OCI-LY3 (cell line): Measurements from ENCODE around the gene SMCO4.

Experiments
- H2AFZ ChIP-seq: fragments of 200-600, 300-600 bp; shearing (Covaris generic); 2 replicates; pipeline ENCODE4 v1.6.0; 2014; ENCODE audit warnings: antibody characterized with exemption, low read depth, low read length
- H3K27ac ChIP-seq: fragments of 200-600, 300-600 bp; sonication (generic); 2 replicates; pipeline ENCODE4 v1.5.1; 2014; ENCODE audit warnings: mild to moderate bottlenecking, low read length, moderate library complexity, mixed read lengths
- H3K27me3 ChIP-seq: fragments of 200-600, 300-600 bp; sonication (generic); 2 replicates; pipeline ENCODE4 v1.6.1; 2014; ENCODE audit warnings: low read depth, low read length, mixed read lengths
- H3K36me3 ChIP-seq: fragments of 200-600, 300-600 bp; sonication (generic); replicated peaks from 2 replicates; pipeline ENCODE3; 2014; ENCODE audit warnings: low read depth, low read length, mixed read lengths
- H3K4me1 ChIP-seq: fragments of 300-600, 200-600 bp; sonication (generic); 2 replicates; pipeline ENCODE4 v1.6.1; 2014; ENCODE audit warnings: low read length, mixed read lengths
- H3K4me2 ChIP-seq: fragments of 200-600, 300-600 bp; sonication (generic); 2 replicates; pipeline ENCODE4 v1.6.1; 2014; ENCODE audit warnings: low read length, mixed read lengths
- H3K4me3 ChIP-seq: fragments of 300-600, 200-600 bp; sonication (generic); 2 replicates; pipeline ENCODE4 v1.5.1; 2014; ENCODE audit warnings: antibody characterized with exemption, mild to moderate bottlenecking, low read length, moderate library complexity
- H3K79me2 ChIP-seq: fragments of 300-600, 200-600 bp; shearing (Covaris generic); 2 replicates; pipeline ENCODE4 v1.6.1; 2014; ENCODE audit warnings: mild to moderate bottlenecking, low read length, mixed read lengths
- H3K9ac ChIP-seq: fragments of 300-600, 200-600 bp; shearing (Covaris generic); 2 replicates; pipeline ENCODE4 v1.6.0; 2014; ENCODE audit warnings: mild to moderate bottlenecking, low read length, moderate library complexity
- H3K9me3 ChIP-seq: fragments of 200-600, 300-600 bp; shearing (Covaris generic); 2 replicates; pipeline ENCODE4 v1.6.1; 2014; ENCODE audit warnings: low read length, mixed read lengths; ENCODE audit not compliant: insufficient read depth
- H4K20me1 ChIP-seq: fragments of 200-600, 300-600 bp; sonication (generic); 2 replicates; pipeline ENCODE4 v1.6.1; 2016; ENCODE audit warnings: low read length, mixed read lengths; ENCODE audit not compliant: insufficient read depth
- EZH2phosphoT487 ChIP-seq: fragments of 200-600 bp; shearing (Covaris generic); IDR thresholded peaks from 2 replicates; pipeline ENCODE4 v1.6.1; 2018; ENCODE audit warnings: antibody characterized with exemption, mixed run types, low read depth
- TF ChIP-seq, protein P1 (sequence below): fragments of 200-600, 300-600 bp; sonication (generic); IDR thresholded peaks from 2 replicates; pipeline ENCODE4 v1.5.1; 2014; ENCODE audit warnings: antibody characterized with exemption, low read length, low read depth

The SMCO4 gene

DNA sequence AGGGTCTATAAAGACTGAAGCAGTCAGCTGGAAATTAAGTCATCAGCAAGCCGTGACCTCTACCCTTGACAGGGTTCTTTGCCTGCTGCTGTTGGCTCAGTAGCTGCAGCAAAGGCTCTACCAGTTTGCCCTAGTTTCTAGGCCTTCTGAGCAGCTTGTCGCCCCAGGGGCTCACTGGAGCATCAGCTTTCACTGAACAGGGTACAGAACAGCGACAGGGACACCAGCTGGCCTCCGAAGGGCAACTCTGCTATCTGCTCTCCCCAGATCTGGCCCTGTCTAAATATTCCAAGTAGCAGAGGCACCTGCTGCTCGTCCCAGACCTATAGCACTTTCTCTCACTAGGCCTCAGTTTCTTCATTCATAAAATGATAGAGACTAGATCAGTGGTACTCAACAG is 42.4 kb downstream of the SMCO4 start:
- H3K79me2 ChIP-seq: no peaks in the 10 kb centered on the region
- TF ChIP-seq EZH2phosphoT487: no peak
- TF ChIP-seq, protein P1, sequence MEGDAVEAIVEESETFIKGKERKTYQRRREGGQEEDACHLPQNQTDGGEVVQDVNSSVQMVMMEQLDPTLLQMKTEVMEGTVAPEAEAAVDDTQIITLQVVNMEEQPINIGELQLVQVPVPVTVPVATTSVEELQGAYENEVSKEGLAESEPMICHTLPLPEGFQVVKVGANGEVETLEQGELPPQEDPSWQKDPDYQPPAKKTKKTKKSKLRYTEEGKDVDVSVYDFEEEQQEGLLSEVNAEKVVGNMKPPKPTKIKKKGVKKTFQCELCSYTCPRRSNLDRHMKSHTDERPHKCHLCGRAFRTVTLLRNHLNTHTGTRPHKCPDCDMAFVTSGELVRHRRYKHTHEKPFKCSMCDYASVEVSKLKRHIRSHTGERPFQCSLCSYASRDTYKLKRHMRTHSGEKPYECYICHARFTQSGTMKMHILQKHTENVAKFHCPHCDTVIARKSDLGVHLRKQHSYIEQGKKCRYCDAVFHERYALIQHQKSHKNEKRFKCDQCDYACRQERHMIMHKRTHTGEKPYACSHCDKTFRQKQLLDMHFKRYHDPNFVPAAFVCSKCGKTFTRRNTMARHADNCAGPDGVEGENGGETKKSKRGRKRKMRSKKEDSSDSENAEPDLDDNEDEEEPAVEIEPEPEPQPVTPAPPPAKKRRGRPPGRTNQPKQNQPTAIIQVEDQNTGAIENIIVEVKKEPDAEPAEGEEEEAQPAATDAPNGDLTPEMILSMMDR: no peak
- no peak overlapping the region for H3K4me3 ChIP-seq
- peaks cover 15% of the 10 kb centered on the region for H3K36me3 ChIP-seq
- no peaks in the 10 kb centered on the region for H3K4me1 ChIP-seq
- no peak overlapping the region for H3K27ac ChIP-seq
- H3K9me3 ChIP-seq: no peaks in the 10 kb centered on the region
- no peak overlapping the region for H3K9ac ChIP-seq
- H2AFZ ChIP-seq: no peak overlapping the region
- H3K27me3 ChIP-seq: no peaks in the 10 kb centered on the region
- no peaks in the 10 kb centered on the region for H4K20me1 ChIP-seq
- no peak overlapping the region for H3K4me2 ChIP-seq

DNA sequence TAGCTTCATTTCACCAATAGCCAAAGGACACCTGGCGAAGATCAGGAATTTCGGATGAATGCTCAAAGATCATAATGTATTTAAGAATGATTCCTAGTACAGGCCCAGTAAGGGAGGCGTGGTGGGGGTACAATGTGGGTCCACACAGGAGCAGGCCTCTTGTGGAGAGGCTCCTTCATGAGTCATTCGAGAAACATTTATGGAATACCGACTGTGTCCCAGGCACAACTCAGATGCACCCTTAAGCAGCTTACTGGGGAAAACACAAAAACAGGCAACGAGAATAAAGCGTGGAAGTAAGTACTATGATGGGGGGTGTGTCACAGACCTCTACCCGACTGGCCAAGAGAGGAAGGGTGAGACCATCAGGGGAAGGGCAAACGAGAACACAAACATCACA is 44.5 kb downstream of the SMCO4 start:
- H3K79me2 ChIP-seq: no peaks in the 10 kb centered on the region
- TF ChIP-seq, protein P1: no peak
- no peak for TF ChIP-seq EZH2phosphoT487

DNA sequence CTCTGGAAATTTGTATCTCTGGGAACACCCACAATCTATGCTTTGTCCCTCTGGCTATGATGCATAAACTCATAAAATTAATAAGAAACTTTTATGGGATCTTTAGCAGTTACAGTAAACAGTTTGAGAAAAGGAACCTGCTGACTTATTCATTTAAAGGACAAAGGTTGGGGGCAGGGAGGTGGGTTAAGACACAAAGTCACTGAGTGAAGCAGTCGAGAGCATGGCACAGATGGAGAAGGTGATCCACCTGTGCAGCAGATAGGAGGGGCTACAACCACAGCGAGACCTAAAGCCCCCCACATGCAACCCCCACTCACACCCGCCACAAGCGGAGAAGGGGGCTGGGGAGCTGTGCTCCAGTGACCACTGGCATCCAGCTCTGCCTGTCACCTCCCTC is 45.0 kb downstream of the SMCO4 start:
- H3K4me3 ChIP-seq: no peak overlapping the region
- H3K36me3 ChIP-seq: peaks cover 6% of the 10 kb centered on the region
- H3K27me3 ChIP-seq: no peaks in the 10 kb centered on the region
- H3K9ac ChIP-seq: no peak overlapping the region
- no peaks in the 10 kb centered on the region for H3K79me2 ChIP-seq
- no peaks in the 10 kb centered on the region for H3K4me1 ChIP-seq
- no peak overlapping the region for H3K27ac ChIP-seq
- no peak overlapping the region for H3K4me2 ChIP-seq
- no peaks in the 10 kb centered on the region for H3K9me3 ChIP-seq
- no peak overlapping the region for H2AFZ ChIP-seq
- TF ChIP-seq EZH2phosphoT487: no peak
- TF ChIP-seq, protein P1: no peak
- no peaks in the 10 kb centered on the region for H4K20me1 ChIP-seq

More for the DNA sequence above, 44.5 kb downstream of the SMCO4 start:
- no peak overlapping the region for H3K27ac ChIP-seq
- no peak overlapping the region for H3K4me2 ChIP-seq
- no peaks in the 10 kb centered on the region for H3K4me1 ChIP-seq
- H2AFZ ChIP-seq: no peak overlapping the region
- no peaks in the 10 kb centered on the region for H4K20me1 ChIP-seq
- no peak overlapping the region for H3K9ac ChIP-seq
- no peak overlapping the region for H3K4me3 ChIP-seq
- peaks cover 9% of the 10 kb centered on the region for H3K36me3 ChIP-seq
- no peaks in the 10 kb centered on the region for H3K27me3 ChIP-seq
- no peaks in the 10 kb centered on the region for H3K9me3 ChIP-seq

- Histone ChIP-seq H3K27me3 (no peaks in the 10 kb centered on the region), H3K79me2 (no peaks in the 10 kb centered on the region), H3K27ac (no peak overlapping the region), H3K4me3 (no peak overlapping the region), H3K36me3 (peaks cover 5% of the 10 kb centered on the region), H4K20me1 (no peaks in the 10 kb centered on the region), H3K4me1 (no peaks in the 10 kb centered on the region), H3K9ac (no peak overlapping the region), H2AFZ (no peak overlapping the region), H3K9me3 (no peaks in the 10 kb centered on the region), H3K4me2 (no peak overlapping the region)
- TF ChIP-seq, protein P1: no peak
- TF ChIP-seq EZH2phosphoT487: no peak
Observed at GRCh38 chr11:93497596-93497995, 45.6 kb downstream of the SMCO4 start.
